ENCODE measurements around the gene DNAH2. TPM values are rescaled to one million over a fixed set of nuclear protein-coding genes. Genes with fewer than 3 reads are reported as not detected.

The DNAH2 gene
- total and polyA plus RNA-seq, 4 donors, result 1.5 to 14.0 (median 7.6) TPM

DNA sequence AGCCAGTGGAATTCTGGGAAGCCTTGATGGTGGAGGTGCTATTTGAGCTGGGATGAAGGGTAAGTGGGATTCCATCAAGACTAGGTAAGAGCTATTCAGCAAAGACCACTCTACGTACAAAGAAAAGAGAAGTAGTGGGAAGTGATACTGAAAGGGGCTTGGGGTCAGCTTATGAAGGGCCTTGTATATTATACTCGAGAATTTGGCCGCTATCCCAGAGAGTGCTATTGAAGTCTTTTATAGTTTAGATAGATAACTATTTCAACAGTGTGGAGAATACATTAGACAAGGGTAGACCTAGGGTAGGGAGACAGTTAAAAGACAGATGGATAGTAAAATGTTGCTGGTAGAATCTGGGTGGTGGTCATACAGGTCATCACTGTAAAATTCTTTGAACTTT is 10.3 kb downstream of the DNAH2 start:
- Histone ChIP-seq H3K36me3 (ENCODE audit: control insufficient read depth in 4 of 4, insufficient read depth in 4 of 4, low read length in 4 of 4) (no peaks in the 10 kb centered on the region), H3K4me3 (no peak overlapping the region), H3K9ac (ENCODE audit: insufficient read depth in 1 of 2, low read length in 2 of 2) (no peak overlapping the region), H3K4me1 (ENCODE audit: control insufficient read depth in 5 of 5, insufficient read depth in 5 of 5, low read length in 5 of 5) (peaks cover 0 to 6% (median 0%) of the 10 kb centered on the region in 5 donors), H3K9me3 (ENCODE audit: control insufficient read depth in 4 of 4, insufficient read depth in 3 of 4, low read length in 3 of 4) (no peaks in the 10 kb centered on the region), H3K27ac (ENCODE audit: low read depth in 1 of 2, low read length in 1 of 2) (no peak overlapping the region), H3K27me3 (ENCODE audit: control insufficient read depth in 3 of 3, insufficient read depth in 3 of 3, low read length in 2 of 3) (no peaks in the 10 kb centered on the region)
- DNase-seq, result peak in 2 of 3 donors; percentile 79 to 85
- TF ChIP-seq, protein P1, sequence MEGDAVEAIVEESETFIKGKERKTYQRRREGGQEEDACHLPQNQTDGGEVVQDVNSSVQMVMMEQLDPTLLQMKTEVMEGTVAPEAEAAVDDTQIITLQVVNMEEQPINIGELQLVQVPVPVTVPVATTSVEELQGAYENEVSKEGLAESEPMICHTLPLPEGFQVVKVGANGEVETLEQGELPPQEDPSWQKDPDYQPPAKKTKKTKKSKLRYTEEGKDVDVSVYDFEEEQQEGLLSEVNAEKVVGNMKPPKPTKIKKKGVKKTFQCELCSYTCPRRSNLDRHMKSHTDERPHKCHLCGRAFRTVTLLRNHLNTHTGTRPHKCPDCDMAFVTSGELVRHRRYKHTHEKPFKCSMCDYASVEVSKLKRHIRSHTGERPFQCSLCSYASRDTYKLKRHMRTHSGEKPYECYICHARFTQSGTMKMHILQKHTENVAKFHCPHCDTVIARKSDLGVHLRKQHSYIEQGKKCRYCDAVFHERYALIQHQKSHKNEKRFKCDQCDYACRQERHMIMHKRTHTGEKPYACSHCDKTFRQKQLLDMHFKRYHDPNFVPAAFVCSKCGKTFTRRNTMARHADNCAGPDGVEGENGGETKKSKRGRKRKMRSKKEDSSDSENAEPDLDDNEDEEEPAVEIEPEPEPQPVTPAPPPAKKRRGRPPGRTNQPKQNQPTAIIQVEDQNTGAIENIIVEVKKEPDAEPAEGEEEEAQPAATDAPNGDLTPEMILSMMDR (IDR thresholded peaks at IDR 0.05; ENCODE audit: control extremely low read depth, extremely low read depth), result no peak
- ATAC-seq (ENCODE audit: insufficient read depth, low FRiP score), result no peak
- 63 to 77% methylated on average over 3 of the region's 3 CpGs for WGBS, 2 donors

DNA sequence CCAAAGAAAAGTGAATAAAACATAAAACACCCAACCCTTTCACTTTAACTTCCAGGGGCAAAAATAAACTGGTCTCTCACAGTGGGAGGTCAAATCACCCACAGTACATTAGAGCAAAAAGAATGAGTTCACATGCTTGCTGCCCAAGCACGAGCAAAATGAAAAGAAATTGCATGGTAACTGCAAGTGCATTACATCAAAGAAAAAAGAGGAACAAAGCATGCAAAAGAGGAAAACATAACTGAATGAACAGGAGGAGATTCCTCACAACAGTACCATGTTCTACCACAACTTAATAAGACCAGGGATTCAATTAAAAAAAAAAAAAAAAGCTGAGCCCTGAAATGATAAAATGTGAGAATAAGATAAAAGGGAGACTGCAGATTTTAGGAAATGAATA is 12.3 kb downstream of the DNAH2 start:
- Histone ChIP-seq H3K36me3 (ENCODE audit: control insufficient read depth in 4 of 4, insufficient read depth in 4 of 4, low read length in 4 of 4) (no peaks in the 10 kb centered on the region), H3K9me3 (ENCODE audit: control insufficient read depth in 4 of 4, insufficient read depth in 3 of 4, low read length in 3 of 4) (no peaks in the 10 kb centered on the region), H3K9ac (ENCODE audit: insufficient read depth in 1 of 2, low read length in 2 of 2) (no peak overlapping the region), H3K27me3 (ENCODE audit: control insufficient read depth in 3 of 3, insufficient read depth in 3 of 3, low read length in 2 of 3) (no peaks in the 10 kb centered on the region), H3K27ac (ENCODE audit: low read depth in 1 of 2, low read length in 1 of 2) (no peak overlapping the region), H3K4me3 (no peak overlapping the region), H3K4me1 (ENCODE audit: control insufficient read depth in 5 of 5, insufficient read depth in 5 of 5, low read length in 5 of 5) (peaks cover 0 to 6% (median 0%) of the 10 kb centered on the region in 5 donors)
- WGBS, 2 donors, result 15 to 44% methylated on average over 1 of the region's 1 CpG
- DNase-seq, result no peak
- ATAC-seq (ENCODE audit: insufficient read depth, low FRiP score), result no peak
- TF ChIP-seq, protein P1 (IDR thresholded peaks at IDR 0.05; ENCODE audit: control extremely low read depth, extremely low read depth), result no peak

DNA sequence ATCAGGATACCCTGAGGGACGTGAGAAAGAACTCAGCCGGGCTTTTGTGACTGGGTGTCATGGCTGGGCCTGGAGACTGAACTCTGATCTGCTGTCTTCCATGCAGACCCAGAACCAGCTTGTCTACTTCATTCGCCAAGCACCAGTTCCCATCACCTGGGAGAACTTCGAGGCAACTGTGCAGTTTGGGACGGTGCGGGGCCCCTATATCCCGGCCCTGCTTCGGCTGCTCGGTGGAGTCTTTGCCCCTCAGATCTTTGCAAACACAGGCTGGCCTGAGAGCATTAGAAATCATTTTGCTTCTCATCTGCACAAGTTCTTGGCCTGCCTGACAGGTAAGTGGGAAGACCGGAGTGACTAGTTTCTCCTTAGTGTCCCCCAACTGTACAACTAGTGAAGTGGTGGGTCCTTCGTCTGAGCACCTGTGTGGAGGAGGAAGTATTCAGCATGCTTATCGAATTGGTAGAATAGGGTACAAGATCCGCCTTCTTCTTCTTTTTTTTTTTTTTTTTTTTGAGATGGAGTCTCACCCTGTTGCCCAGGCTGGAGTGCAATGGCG is 15.5 kb downstream of the DNAH2 start:
- WGBS, 2 donors, result 69 to 77% methylated on average over 14 of the region's 14 CpGs
- H3K9ac ChIP-seq (ENCODE audit: insufficient read depth in 1 of 2, low read length in 2 of 2), result no peak overlapping the region
- H3K27me3 ChIP-seq (ENCODE audit: control insufficient read depth in 3 of 3, insufficient read depth in 3 of 3, low read length in 2 of 3), result no peaks in the 10 kb centered on the region
- peaks cover 0 to 1% (median 0%) of the 10 kb centered on the region in 5 donors for H3K4me1 ChIP-seq (ENCODE audit: control insufficient read depth in 5 of 5, insufficient read depth in 5 of 5, low read length in 5 of 5)
- no peak for ATAC-seq (ENCODE audit: insufficient read depth, low FRiP score)
- TF ChIP-seq, protein P1 (IDR thresholded peaks at IDR 0.05; ENCODE audit: control extremely low read depth, extremely low read depth), result no peak
- no peaks in the 10 kb centered on the region for H3K9me3 ChIP-seq (ENCODE audit: control insufficient read depth in 4 of 4, insufficient read depth in 3 of 4, low read length in 3 of 4)
- H3K36me3 ChIP-seq (ENCODE audit: control insufficient read depth in 4 of 4, insufficient read depth in 4 of 4, low read length in 4 of 4), result no peaks in the 10 kb centered on the region
- H3K4me3 ChIP-seq, result no peak overlapping the region
- no peak overlapping the region for H3K27ac ChIP-seq (ENCODE audit: low read depth in 1 of 2, low read length in 1 of 2)
- DNase-seq, result peak; percentile 59 to 83 (median 63)

DNA sequence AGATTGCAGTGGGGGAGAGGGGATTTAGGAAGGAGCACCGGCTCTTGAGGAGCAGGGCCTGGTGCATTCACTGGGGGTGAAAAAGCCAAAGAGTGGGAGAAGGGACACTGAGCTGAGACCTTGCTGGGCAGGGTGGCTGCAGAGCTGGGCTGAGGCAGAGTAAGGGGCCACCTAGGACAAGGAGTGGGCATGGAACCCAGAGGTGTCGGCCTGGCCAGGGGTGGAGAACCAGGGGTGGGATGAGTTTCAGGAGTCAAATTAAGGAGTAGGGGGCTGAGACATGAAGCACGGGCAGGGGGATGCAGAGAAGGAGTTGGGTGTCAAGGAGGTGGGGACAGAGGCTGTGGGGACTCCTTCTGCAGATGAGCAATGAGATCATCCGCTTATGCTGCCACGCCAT is 20.1 kb downstream of the DNAH2 start:
- no peaks in the 10 kb centered on the region for H3K9me3 ChIP-seq (ENCODE audit: control insufficient read depth in 4 of 4, insufficient read depth in 3 of 4, low read length in 3 of 4)
- H3K27me3 ChIP-seq (ENCODE audit: control insufficient read depth in 3 of 3, insufficient read depth in 3 of 3, low read length in 2 of 3), result no peaks in the 10 kb centered on the region
- no peak overlapping the region for H3K4me3 ChIP-seq
- H3K36me3 ChIP-seq (ENCODE audit: control insufficient read depth in 4 of 4, insufficient read depth in 4 of 4, low read length in 4 of 4), result no peaks in the 10 kb centered on the region
- H3K4me1 ChIP-seq (ENCODE audit: control insufficient read depth in 5 of 5, insufficient read depth in 5 of 5, low read length in 5 of 5), result peaks cover 0 to 5% (median 0%) of the 10 kb centered on the region in 5 donors
- H3K9ac ChIP-seq (ENCODE audit: insufficient read depth in 1 of 2, low read length in 2 of 2), result no peak overlapping the region
- 90 to 94% methylated on average over 5 of the region's 5 CpGs for WGBS, 2 donors
- DNase-seq, result no peak
- no peak for ATAC-seq (ENCODE audit: insufficient read depth, low FRiP score)
- no peak overlapping the region for H3K27ac ChIP-seq (ENCODE audit: low read depth in 1 of 2, low read length in 1 of 2)
- TF ChIP-seq, protein P1 (IDR thresholded peaks at IDR 0.05; ENCODE audit: control extremely low read depth, extremely low read depth), result no peak

All from lung (tissue), 12 donors.